HEK293 (cell line): ENCODE measurements around the gene AK5.

Experiments used
- AEBP2 ChIP-seq: fragments of 450-650 bp; formaldehyde crosslinking; IDR thresholded peaks from 2 replicates; pipeline ENCODE4 v1.5.1; 2016; ENCODE audit warnings: missing biosample characterization, missing genetic modification characterization, borderline replicate concordance
- TCF7L2 ChIP-seq: IDR thresholded peaks from 2 replicates; pipeline ENCODE4 v1.6.1; 2011; ENCODE audit warnings: low read depth, mild to moderate bottlenecking, inconsistent platforms, low read length, moderate library complexity, borderline replicate concordance
- ZBTB17 ChIP-seq: fragments of 450-650 bp; formaldehyde crosslinking; IDR thresholded peaks from 2 replicates; pipeline ENCODE4 v1.5.1; 2016; ENCODE audit warnings: missing biosample characterization, missing genetic modification characterization
- ZBTB7A ChIP-seq: fragments of 450-650 bp; formaldehyde crosslinking; IDR thresholded peaks from 2 replicates; pipeline ENCODE4 v1.5.1; 2016; ENCODE audit warnings: low read depth, missing biosample characterization, missing genetic modification characterization
- ZNF2 ChIP-seq: fragments of 450-650 bp; formaldehyde crosslinking; IDR thresholded peaks from 2 replicates; pipeline ENCODE4 v1.5.1; 2016; ENCODE audit warnings: missing biosample characterization, missing genetic modification characterization
- ZNF521 ChIP-seq: fragments of 450-650 bp; formaldehyde crosslinking; IDR thresholded peaks from 2 replicates; pipeline ENCODE4 v1.5.1; 2017; ENCODE audit warnings: missing biosample characterization, mild to moderate bottlenecking, missing genetic modification characterization
- ZNF639 ChIP-seq: fragments of 450-650 bp; formaldehyde crosslinking; IDR thresholded peaks from 2 replicates; pipeline ENCODE4 v1.5.1; 2016; ENCODE audit warnings: missing biosample characterization, missing genetic modification characterization
- ZNF704 ChIP-seq: fragments of 450-650 bp; formaldehyde crosslinking; IDR thresholded peaks from 2 replicates; pipeline ENCODE4 v1.5.1; 2016; ENCODE audit warnings: missing biosample characterization, missing genetic modification characterization
- ZNF837 ChIP-seq: fragments of 450-650 bp; formaldehyde crosslinking; IDR thresholded peaks from 2 replicates; pipeline ENCODE4 v1.5.1; 2016; ENCODE audit warnings: missing biosample characterization, missing genetic modification characterization
- TF ChIP-seq, protein P1 (sequence below): fragments of 450-650 bp; formaldehyde crosslinking; IDR thresholded peaks from 2 replicates; pipeline ENCODE4 v1.5.1; 2016; ENCODE audit warnings: missing biosample characterization, missing genetic modification characterization
- TF ChIP-seq, protein P2 (sequence below): sonication (generic); formaldehyde crosslinking; IDR thresholded peaks from 2 replicates; pipeline ENCODE4 v1.8.1; 2022; ENCODE audit warnings: mild to moderate bottlenecking, moderate library complexity, missing genetic modification reagents

- TF ChIP-seq ZNF837 (tag by site-specific recombination) (no peak), ZNF704 (no peak), ZNF639 (tag by site-specific recombination) (no peak), TCF7L2 (no peak), ZBTB17 (no peak), ZNF2 (no peak), ZNF521 (tag by site-specific recombination) (no peak), ZBTB7A (tag by site-specific recombination) (no peak), AEBP2 (tag by site-specific recombination) (no peak)
- TF ChIP-seq, protein P1, sequence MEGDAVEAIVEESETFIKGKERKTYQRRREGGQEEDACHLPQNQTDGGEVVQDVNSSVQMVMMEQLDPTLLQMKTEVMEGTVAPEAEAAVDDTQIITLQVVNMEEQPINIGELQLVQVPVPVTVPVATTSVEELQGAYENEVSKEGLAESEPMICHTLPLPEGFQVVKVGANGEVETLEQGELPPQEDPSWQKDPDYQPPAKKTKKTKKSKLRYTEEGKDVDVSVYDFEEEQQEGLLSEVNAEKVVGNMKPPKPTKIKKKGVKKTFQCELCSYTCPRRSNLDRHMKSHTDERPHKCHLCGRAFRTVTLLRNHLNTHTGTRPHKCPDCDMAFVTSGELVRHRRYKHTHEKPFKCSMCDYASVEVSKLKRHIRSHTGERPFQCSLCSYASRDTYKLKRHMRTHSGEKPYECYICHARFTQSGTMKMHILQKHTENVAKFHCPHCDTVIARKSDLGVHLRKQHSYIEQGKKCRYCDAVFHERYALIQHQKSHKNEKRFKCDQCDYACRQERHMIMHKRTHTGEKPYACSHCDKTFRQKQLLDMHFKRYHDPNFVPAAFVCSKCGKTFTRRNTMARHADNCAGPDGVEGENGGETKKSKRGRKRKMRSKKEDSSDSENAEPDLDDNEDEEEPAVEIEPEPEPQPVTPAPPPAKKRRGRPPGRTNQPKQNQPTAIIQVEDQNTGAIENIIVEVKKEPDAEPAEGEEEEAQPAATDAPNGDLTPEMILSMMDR (tag by site-specific recombination), result peak; percentile 13; the same call in 1 of the 2 replicates
- TF ChIP-seq, protein P2, sequence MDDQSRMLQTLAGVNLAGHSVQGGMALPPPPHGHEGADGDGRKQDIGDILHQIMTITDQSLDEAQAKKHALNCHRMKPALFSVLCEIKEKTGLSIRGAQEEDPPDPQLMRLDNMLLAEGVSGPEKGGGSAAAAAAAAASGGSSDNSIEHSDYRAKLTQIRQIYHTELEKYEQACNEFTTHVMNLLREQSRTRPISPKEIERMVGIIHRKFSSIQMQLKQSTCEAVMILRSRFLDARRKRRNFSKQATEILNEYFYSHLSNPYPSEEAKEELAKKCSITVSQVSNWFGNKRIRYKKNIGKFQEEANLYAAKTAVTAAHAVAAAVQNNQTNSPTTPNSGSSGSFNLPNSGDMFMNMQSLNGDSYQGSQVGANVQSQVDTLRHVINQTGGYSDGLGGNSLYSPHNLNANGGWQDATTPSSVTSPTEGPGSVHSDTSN (CRISPR knock-in tag), result no peak
These were observed 507 bp downstream of the AK5 start for GRCh38 chr1:77282187-77282865.
